CD4-positive, alpha-beta T cell treated with Interleukin-12 subunit alpha and Interleukin-12 subunit beta, for 1 hour (primary cell): ENCODE measurements around the gene S100B.

Experiments
- DNase-seq: peaks from one replicate; pipeline ENCODE4 v3.0.0-alpha.2; 2020

Gene S100B

GRCh38 chr21:46626975-46627501 is 22.2 kb upstream of the S100B start:
- DNase-seq: no peak

- peak; percentile 53 for DNase-seq
Measured at GRCh38 chr21:46626536-46626935, 21.7 kb upstream of the S100B start.

DNA sequence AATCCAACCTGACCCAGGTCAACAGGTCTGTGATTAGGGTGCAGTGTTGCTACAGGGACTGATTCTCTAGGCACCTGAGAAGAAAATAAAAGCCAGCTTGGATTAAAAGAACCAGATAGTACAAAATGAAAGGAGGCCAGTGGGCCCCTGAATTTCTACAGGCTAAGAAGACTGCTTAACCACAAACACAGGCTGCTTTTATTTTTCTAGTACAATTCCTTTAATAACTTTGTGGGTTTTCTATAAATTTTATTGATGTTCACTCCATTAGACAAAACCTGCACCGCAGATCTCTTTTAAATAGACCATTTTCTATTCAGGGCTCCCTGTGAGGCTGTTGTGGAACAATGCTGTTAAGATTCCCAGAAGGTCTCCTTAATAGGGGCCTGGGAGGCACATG is 20.9 kb upstream of the S100B start:
- DNase-seq: no peak

GRCh38 chr21:46624050-46624449 is 19.2 kb upstream of the S100B start:
- no peak for DNase-seq

DNA sequence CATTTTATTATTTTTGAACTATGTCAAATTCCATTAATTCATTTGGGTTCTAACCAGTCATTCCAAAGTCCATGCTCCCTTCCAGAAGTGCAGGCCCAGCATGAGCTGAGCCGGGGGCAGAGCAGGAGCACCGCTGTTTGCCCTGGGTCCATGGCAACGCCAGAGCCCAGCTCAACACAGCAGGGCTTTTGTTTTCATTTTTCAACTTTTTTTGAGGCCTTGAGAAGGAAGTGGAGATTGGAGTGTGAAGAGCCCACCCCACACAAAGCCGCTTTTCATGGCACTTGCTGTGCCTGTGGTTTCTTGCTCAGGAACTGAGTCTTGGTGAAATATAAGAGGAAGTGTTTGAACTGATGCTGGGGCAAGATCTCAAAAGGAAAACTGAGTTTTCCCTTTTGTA is 17.3 kb upstream of the S100B start:
- peak; percentile 73 for DNase-seq

GRCh38 chr21:46621457-46622182 is 16.7 kb upstream of the S100B start:
- DNase-seq: no peak

GRCh38 chr21:46620846-46621245 is 16.0 kb upstream of the S100B start:
- no peak for DNase-seq

GRCh38 chr21:46619846-46620245 is 15.0 kb upstream of the S100B start:
- no peak for DNase-seq

GRCh38 chr21:46618738-46619379 is 14.0 kb upstream of the S100B start:
- no peak for DNase-seq

GRCh38 chr21:46617267-46618051 is 12.6 kb upstream of the S100B start:
- DNase-seq: no peak

DNA sequence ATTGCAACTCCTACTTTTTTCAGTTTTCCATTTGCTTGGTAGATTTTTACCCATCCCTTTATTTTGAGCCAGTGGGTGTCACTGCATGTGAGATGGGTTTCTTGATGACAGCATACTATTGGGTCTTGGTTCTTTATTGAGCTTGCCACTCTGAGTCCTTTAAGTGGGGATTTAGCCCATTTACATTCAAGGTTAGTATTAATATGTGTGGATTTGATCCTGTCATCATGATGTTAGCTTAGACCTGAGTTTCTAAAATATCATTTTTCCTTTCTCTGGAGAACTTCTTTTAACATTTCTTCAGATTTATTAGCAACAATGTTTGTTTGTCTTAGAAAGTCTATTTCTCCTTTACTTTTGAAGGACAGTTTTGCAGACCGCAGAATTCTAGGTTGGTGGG is 11.8 kb upstream of the S100B start:
- no peak for DNase-seq

DNA sequence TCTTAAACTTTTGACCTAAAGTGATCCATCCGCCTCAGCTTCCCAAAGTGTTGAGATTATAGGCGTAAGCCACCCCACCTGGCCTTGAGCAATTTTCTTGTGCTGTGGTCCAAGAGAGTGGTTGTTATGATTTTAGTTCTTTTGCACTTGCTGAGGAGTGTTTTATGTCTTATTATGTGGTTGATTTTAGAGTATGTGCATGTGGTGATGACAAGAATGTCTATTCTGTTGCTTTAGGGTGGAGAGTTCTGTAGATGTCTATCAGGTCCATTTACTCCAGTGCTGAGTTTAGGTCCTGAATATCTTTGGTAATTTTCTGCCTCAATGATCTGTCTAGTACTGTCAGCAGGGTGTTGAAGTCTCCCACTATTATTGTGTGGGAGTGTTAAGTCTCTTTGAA is 11.2 kb upstream of the S100B start:
- no peak for DNase-seq

GRCh38 chr21:46613391-46613790 is 8.5 kb upstream of the S100B start:
- no peak for DNase-seq

- DNase-seq: no peak
Measured at GRCh38 chr21:46610018-46610701, 5.3 kb upstream of the S100B start.

DNA sequence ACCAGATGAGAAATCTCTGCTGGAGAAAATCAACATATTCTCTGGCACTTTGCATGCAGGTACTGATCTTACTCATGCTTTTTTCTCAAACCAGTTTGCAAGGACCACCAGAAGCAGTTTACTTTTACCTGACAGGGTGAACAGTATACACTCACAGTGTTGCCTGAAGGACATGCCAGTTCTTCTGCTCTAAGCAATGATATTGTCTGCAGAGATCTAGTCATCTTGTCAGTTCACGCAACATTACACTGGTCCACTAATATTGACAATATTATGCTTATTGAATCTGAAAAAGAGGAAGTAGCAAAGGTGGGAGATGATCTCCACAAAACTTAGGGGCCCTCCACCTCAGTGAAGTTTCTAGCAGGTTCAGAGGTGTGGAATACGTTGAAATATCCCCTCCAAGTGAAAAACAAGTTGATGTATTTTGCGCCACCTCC is 3.8 kb upstream of the S100B start:
- no peak for DNase-seq

DNA sequence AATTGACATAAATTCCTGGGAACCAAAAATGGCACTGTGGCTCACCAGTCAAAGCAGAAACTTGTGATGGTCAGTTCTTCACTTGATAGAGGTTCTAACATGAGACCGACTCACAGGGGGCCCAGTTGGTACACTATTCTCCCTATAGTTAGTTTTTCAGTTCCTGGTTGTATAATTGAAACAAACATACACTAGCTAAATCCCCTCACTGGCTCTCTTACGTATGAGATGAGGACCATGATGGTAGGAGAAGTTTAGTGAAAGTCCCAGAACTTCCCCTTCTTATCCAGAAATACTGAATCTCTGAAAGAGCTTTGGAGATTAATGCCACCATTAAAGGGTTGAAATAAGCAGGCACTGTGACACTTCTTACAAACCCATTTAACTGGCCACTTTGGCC is 2.8 kb upstream of the S100B start:
- DNase-seq: no peak

DNA sequence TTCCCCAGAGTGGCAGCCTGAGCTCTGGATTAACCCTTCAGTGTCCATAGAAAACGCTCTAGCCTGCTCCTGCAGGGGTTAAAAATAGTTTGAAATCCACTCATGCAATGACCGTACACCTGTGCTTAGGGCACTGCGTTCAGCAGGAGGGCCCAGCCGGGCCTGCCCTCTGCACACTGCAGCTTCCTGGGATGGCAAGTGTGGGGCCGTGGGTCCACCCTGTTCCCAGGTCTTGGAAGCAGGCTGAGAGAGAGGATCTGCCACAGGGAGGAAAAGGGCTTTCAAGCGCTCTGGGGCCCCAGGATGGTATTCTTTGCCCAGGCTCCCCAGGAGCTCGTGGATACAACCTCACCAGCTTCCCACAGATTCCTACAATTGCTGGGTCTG is 1.5 kb upstream of the S100B start:
- DNase-seq: no peak

GRCh38 chr21:46605767-46606426 is 1.0 kb upstream of the S100B start:
- peak; percentile 60 for DNase-seq

- DNase-seq: no peak
Measured at GRCh38 chr21:46604329-46604974, 430 bp downstream of the S100B start.

GRCh38 chr21:46603228-46603627 is 1.7 kb downstream of the S100B start:
- DNase-seq: no peak

DNA sequence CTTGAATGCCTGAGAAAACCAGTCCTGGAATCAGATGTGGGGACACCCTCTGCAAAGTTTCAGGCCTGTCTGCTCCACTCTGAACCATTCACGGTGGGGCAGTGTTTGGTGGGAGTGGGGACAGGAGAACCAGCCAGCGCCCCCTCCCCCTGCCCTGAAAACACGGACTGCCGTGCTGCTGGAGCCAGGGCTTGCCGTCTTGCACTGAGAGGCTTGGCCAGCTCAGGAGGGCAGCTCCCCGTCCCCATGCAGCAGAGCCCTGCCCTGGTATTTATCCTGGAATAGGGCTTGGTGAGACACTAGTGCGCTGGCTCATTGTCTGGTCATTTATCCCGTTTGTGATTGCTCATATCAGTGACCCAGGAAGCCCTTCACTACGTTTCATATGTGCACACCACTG is 3.9 kb downstream of the S100B start:
- no peak for DNase-seq

DNA sequence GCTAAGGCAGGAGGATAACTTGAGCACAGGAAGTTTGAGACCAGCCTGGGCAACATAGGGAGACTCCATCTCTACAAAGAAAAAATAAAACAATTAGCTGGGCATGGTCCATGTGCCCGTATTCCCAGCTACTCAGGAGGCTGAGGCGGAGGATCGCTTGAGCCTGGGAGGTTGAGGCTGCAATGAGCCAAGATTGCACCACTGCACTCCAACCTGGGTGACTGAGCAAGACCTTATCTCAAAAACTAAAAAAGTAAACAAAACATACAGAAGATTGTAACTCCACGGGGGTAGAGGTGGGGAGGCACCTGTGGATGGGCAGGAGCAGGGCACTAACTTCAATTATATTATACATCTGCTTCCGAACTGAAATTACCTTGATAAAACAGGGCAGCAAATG is 4.6 kb downstream of the S100B start:
- no peak for DNase-seq
